ENCODE results near the gene WDR72.

The WDR72 gene

GRCh38 chr15:53473435-53473834 is 286.0 kb downstream of the WDR72 start:
- DNase-seq (ENCODE audit: low spot score) = no peak
- TF ChIP-seq CTCF (IDR thresholded peaks at IDR 0.05; ENCODE audit: extremely low read depth, missing control alignments) = no peak

GRCh38 chr15:53472883-53473282 is 286.6 kb downstream of the WDR72 start:
- TF ChIP-seq CTCF (IDR thresholded peaks at IDR 0.05; ENCODE audit: extremely low read depth, missing control alignments) = no peak
- DNase-seq (ENCODE audit: low spot score) = no peak

GRCh38 chr15:53472210-53472609 is 287.3 kb downstream of the WDR72 start:
- no peak for DNase-seq (ENCODE audit: low spot score)
- TF ChIP-seq CTCF (IDR thresholded peaks at IDR 0.05; ENCODE audit: extremely low read depth, missing control alignments) = no peak

- no peak for TF ChIP-seq CTCF (IDR thresholded peaks at IDR 0.05; ENCODE audit: extremely low read depth, missing control alignments)
- DNase-seq (ENCODE audit: low spot score) = no peak
Measured at GRCh38 chr15:53470743-53471142, 288.7 kb downstream of the WDR72 start.

GRCh38 chr15:53469422-53469821 is 290.0 kb downstream of the WDR72 start:
- DNase-seq (ENCODE audit: low spot score) = no peak
- TF ChIP-seq CTCF (IDR thresholded peaks at IDR 0.05; ENCODE audit: extremely low read depth, missing control alignments) = no peak

Measured in GM20000 (cell line).